K562 (cell line): ENCODE data around the gene PPM1F. TPM values are rescaled to one million over a fixed set of nuclear protein-coding genes. Genes with fewer than 3 reads are reported as not detected.

Source experiments
- CREB1 ChIP-seq, 2 experiments: sonication (generic) in 1 of 2; formaldehyde crosslinking in 1 of 2; IDR thresholded peaks; 2 replicates each; pipeline versions ENCODE4 v1.6.1 to v1.8.0; 2012 to 2022; ENCODE audit warnings: inconsistent platforms in 1 of 2, mild to moderate bottlenecking in 1 of 2, missing genetic modification reagents in 1 of 2, moderate library complexity in 1 of 2
- CTBP1 ChIP-seq: fragments of 450-650 bp; IDR thresholded peaks from 2 replicates; pipeline ENCODE4 v1.6.1; 2016; ENCODE audit warnings: borderline replicate concordance
- HDAC6 ChIP-seq: IDR thresholded peaks from 2 replicates; pipeline ENCODE4 v1.6.1; 2012; ENCODE audit warnings: low read depth, mild to moderate bottlenecking, control low read depth, inconsistent platforms, low read length, moderate library complexity
- HDAC8 ChIP-seq: fragments of 450-650 bp; IDR thresholded peaks from 2 replicates; pipeline ENCODE4 v1.6.1; 2016; ENCODE audit warnings: mild to moderate bottlenecking, missing genetic modification characterization, moderate library complexity, missing compliant biosample characterization
- KDM5B ChIP-seq: fragments of 200-600 bp; sonication (generic); IDR thresholded peaks from 2 replicates; pipeline ENCODE4 v1.6.1; 2012; ENCODE audit warnings: low read depth, mild to moderate bottlenecking, moderate library complexity, low read length, control low read depth, inconsistent platforms; ENCODE audit not compliant: insufficient replicate concordance
- MAFG ChIP-seq: fragments of 450-650 bp; conservative IDR thresholded peaks from 2 replicates; pipeline ENCODE4 v1.6.1; 2016; ENCODE audit warnings: missing genetic modification characterization, missing compliant biosample characterization
- NFE2L1 ChIP-seq: fragments of 450-650 bp; IDR thresholded peaks from 2 replicates; pipeline ENCODE4 v1.6.1; 2016; ENCODE audit warnings: missing genetic modification characterization, low read depth, mild to moderate bottlenecking, missing compliant biosample characterization, moderate library complexity, borderline replicate concordance
- PHB ChIP-seq: fragments of 250-450 bp; sonication (Bioruptor Pico); IDR thresholded peaks from 2 replicates; pipeline ENCODE4 v1.5.0; 2021
- PHB2 ChIP-seq: fragments of 450-650 bp; IDR thresholded peaks from 2 replicates; pipeline ENCODE4 v1.6.1; 2017; ENCODE audit warnings: low read depth
- POLR2A ChIP-seq: fragments of 450-650 bp; conservative IDR thresholded peaks from 2 replicates; pipeline ENCODE4 v1.6.1; 2016
- POLR2AphosphoS2 ChIP-seq: IDR thresholded peaks from 2 replicates; pipeline ENCODE4 v1.6.1; 2012; ENCODE audit warnings: low read length, improper control_type of control experiment
- SMAD1 ChIP-seq: fragments of 150-350 bp; IDR thresholded peaks from 2 replicates; pipeline ENCODE4 v1.6.1; 2014; ENCODE audit warnings: low read length, low read depth; ENCODE audit not compliant: partially characterized antibody
- SPI1 ChIP-seq: IDR thresholded peaks from 2 replicates; pipeline ENCODE4 v1.6.1; 2011; ENCODE audit warnings: low read depth, low read length, control low read depth, borderline replicate concordance
- SREBF1 ChIP-seq: fragments of 150-350 bp; IDR thresholded peaks from 2 replicates; pipeline ENCODE4 v1.6.1; 2014; ENCODE audit warnings: antibody characterized with exemption, low read depth, low read length, borderline replicate concordance
- SUPT5H ChIP-seq: fragments of 450-650 bp; IDR thresholded peaks from 2 replicates; pipeline ENCODE4 v1.6.1; 2016
- TEAD1 ChIP-seq, 2 experiments: fragments of 450-650 bp in 1 of 2; sonication (generic) in 1 of 2; formaldehyde crosslinking; IDR thresholded peaks; 2 replicates each; pipeline versions ENCODE4 v1.4.0 to v1.8.0; 2020 to 2022; ENCODE audit warnings: mild to moderate bottlenecking in 2 of 2, missing genetic modification reagents in 1 of 2
- ZNF384 ChIP-seq: IDR thresholded peaks from 2 replicates; pipeline ENCODE4 v1.6.1; 2012; ENCODE audit warnings: low read depth, low read length, improper control_type of control experiment
- ZNF561 ChIP-seq: fragments of 450-650 bp; formaldehyde crosslinking; conservative IDR thresholded peaks from 2 replicates; pipeline ENCODE4 v1.4.0; 2020; ENCODE audit warnings: mild to moderate bottlenecking, moderate library complexity
- polyA plus RNA-seq, 8 experiments: library from polyadenylated mRNA; depleted of rRNA in 4 of 8; stranded (reverse) in 5 of 8; unstranded in 3 of 8; fragments of >200 nt; fragmentation: Nextera tagmentation in 2 of 8; fragmentation: Illumina TruSeq in 1 of 8; extraction: Ambion mirVana in 2 of 8; extraction: Trizol in 1 of 8; gene quantifications; 2 replicates each; pipeline versions ENCODE4 v1.2.1 to v1.2.3, GENCODE V29; 2011 to 2014; ENCODE audit warnings: inconsistent platforms in 1 of 8, missing spikeins in 1 of 8
- total RNA-seq, 7 experiments: library from RNA; depleted of rRNA in 6 of 7; stranded (reverse); fragments of >200 nt in 6 of 7; fragmentation: Illumina TruSeq in 2 of 7; extraction: Trizol in 2 of 7; gene quantifications; 2 replicates each; pipeline versions ENCODE4 v1.2.1 to v1.2.3, GENCODE V29; 2011 to 2021; ENCODE audit warnings: low replicate concordance in 1 of 7
- TF ChIP-seq, protein P1 (sequence below): sonication (generic); formaldehyde crosslinking; IDR thresholded peaks from 2 replicates; pipeline ENCODE4 v1.8.0; 2023; ENCODE audit warnings: missing genetic modification reagents, mild to moderate bottlenecking, borderline replicate concordance
- TF ChIP-seq, protein P2 (sequence below): fragments of 450-650 bp; IDR thresholded peaks from 2 replicates; pipeline ENCODE4 v1.7.1; 2018; ENCODE audit warnings: mild to moderate bottlenecking, low read depth; ENCODE audit not compliant: partially characterized antibody

PPM1F gene
- total and polyA plus RNA-seq, 9 of the 15 experiments (the other 6 are each of a cell fraction or from before 2014, with no cell fraction given), result 2.1 to 159 (median 64.0) TPM

DNA sequence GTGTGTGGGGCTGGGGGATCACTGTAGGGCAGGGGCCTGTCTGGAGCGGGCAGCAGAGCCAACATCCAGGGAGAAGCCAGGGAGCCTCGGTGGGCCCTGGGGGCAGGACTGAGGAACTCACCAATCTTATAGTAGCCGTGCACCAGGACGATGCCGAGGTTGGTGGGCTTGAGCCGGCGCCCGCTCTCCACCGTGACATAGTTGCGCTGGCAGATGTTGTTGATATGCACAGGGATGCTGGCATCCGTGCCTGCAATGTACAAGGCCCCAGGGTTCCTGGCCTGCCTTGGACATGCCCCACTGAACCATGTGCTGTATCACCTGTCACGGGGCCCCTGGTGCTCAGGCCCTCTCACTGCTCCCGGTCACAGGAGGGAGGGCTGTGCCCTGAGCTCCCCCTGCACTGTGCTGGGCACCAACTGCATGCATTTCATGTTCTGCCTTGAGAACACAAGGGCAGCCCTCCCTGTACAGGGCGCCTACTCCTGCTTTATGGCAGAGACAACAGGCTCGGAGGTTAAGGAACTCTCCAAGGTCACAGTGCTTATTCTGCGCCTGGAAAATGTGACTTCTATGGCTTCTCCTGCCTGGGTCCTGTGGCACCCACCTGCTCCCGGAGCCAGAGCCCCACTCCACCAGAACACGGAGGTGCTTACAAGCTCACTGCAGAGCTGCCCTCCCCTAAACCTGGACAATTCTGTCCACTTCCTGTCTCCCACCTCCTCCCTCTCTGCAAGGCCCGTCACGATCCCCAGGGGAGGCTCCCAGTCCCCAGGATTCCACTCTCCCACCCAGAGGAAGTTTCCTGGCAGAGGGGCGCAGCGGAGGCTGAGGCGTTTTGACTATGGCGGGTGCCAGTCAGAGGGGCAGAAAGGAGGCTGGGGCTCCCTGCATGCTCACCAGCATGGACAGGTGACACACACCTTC lies 7.8 kb upstream of the PPM1F start (continued):
- TF ChIP-seq, protein P1, sequence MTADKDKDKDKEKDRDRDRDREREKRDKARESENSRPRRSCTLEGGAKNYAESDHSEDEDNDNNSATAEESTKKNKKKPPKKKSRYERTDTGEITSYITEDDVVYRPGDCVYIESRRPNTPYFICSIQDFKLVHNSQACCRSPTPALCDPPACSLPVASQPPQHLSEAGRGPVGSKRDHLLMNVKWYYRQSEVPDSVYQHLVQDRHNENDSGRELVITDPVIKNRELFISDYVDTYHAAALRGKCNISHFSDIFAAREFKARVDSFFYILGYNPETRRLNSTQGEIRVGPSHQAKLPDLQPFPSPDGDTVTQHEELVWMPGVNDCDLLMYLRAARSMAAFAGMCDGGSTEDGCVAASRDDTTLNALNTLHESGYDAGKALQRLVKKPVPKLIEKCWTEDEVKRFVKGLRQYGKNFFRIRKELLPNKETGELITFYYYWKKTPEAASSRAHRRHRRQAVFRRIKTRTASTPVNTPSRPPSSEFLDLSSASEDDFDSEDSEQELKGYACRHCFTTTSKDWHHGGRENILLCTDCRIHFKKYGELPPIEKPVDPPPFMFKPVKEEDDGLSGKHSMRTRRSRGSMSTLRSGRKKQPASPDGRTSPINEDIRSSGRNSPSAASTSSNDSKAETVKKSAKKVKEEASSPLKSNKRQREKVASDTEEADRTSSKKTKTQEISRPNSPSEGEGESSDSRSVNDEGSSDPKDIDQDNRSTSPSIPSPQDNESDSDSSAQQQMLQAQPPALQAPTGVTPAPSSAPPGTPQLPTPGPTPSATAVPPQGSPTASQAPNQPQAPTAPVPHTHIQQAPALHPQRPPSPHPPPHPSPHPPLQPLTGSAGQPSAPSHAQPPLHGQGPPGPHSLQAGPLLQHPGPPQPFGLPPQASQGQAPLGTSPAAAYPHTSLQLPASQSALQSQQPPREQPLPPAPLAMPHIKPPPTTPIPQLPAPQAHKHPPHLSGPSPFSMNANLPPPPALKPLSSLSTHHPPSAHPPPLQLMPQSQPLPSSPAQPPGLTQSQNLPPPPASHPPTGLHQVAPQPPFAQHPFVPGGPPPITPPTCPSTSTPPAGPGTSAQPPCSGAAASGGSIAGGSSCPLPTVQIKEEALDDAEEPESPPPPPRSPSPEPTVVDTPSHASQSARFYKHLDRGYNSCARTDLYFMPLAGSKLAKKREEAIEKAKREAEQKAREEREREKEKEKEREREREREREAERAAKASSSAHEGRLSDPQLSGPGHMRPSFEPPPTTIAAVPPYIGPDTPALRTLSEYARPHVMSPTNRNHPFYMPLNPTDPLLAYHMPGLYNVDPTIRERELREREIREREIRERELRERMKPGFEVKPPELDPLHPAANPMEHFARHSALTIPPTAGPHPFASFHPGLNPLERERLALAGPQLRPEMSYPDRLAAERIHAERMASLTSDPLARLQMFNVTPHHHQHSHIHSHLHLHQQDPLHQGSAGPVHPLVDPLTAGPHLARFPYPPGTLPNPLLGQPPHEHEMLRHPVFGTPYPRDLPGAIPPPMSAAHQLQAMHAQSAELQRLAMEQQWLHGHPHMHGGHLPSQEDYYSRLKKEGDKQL, result no peak
- no peak for TF ChIP-seq NFE2L1 (tag)
- 0 out of 4 replicates have a peak, but pooled peaks of 1 of the 2 experiments have one; percentile 16 for TF ChIP-seq TEAD1 (CRISPR knock-in tag; IDR thresholded peaks at IDR 0.05)
- 0 out of 2 replicates have a peak, but pooled peaks have one; percentile 48 for TF ChIP-seq PHB (CRISPR knock-in tag)
- TF ChIP-seq, protein P2, sequence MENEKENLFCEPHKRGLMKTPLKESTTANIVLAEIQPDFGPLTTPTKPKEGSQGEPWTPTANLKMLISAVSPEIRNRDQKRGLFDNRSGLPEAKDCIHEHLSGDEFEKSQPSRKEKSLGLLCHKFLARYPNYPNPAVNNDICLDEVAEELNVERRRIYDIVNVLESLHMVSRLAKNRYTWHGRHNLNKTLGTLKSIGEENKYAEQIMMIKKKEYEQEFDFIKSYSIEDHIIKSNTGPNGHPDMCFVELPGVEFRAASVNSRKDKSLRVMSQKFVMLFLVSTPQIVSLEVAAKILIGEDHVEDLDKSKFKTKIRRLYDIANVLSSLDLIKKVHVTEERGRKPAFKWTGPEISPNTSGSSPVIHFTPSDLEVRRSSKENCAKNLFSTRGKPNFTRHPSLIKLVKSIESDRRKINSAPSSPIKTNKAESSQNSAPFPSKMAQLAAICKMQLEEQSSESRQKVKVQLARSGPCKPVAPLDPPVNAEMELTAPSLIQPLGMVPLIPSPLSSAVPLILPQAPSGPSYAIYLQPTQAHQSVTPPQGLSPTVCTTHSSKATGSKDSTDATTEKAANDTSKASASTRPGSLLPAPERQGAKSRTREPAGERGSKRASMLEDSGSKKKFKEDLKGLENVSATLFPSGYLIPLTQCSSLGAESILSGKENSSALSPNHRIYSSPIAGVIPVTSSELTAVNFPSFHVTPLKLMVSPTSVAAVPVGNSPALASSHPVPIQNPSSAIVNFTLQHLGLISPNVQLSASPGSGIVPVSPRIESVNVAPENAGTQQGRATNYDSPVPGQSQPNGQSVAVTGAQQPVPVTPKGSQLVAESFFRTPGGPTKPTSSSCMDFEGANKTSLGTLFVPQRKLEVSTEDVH, result peak; percentile 18
- 0 out of 2 replicates have a peak, but pooled peaks have one; percentile 4 for TF ChIP-seq ZNF561
- no peak for TF ChIP-seq SMAD1
- TF ChIP-seq POLR2AphosphoS2, result peak; percentile 79
- TF ChIP-seq SUPT5H, result peak; percentile 69
- TF ChIP-seq POLR2A, result peak; percentile 69
- TF ChIP-seq SPI1, result peak; percentile 46; the same call in 1 of the 2 replicates
- peak; percentile 9; the same call in 1 of the 2 replicates for TF ChIP-seq CREB1 (IDR thresholded peaks at IDR 0.05)
- no peak for TF ChIP-seq CREB1 (CRISPR knock-in tag; IDR thresholded peaks at IDR 0.05)
- TF ChIP-seq HDAC6, result 0 out of 2 replicates have a peak, but pooled peaks have one; percentile 60
- no peak for TF ChIP-seq ZNF384
- no peak for TF ChIP-seq HDAC8 (tag)
- TF ChIP-seq MAFG (tag), result no peak
- no peak for TF ChIP-seq SREBF1
- TF ChIP-seq KDM5B, result peak; percentile 19
- no peak for TF ChIP-seq PHB2
- TF ChIP-seq CTBP1, result no peak
